SK-N-SH treated with all-trans-retinoic acid at 6 μM for 48 hours (cell line): Measurements from ENCODE around the gene LYRM9.
"Not testable (repeated sequence)": the region's sequence is repeated elsewhere in the genome, so short reads cannot be mapped to it uniquely, and the experiment has no call there.

Source experiments
- ATAC-seq: fragments of 200-7000 bp; cut with Tn5 transposase; 3 replicates; pipeline ENCODE4 v1.9.1; 2020; ENCODE audit warnings: mild to moderate bottlenecking, moderate library complexity
- ARNTL ChIP-seq: fragments of 450-650 bp; formaldehyde crosslinking; IDR thresholded peaks from 2 replicates; pipeline ENCODE4 v1.5.0; 2020; ENCODE audit warnings: low read depth, mild to moderate bottlenecking, moderate library complexity, borderline replicate concordance
- GLIS3 ChIP-seq: fragments of 250-450 bp; sonication (Bioruptor Pico); IDR thresholded peaks from 2 replicates; pipeline ENCODE4 v1.5.0; 2020; ENCODE audit warnings: mild to moderate bottlenecking, moderate library complexity
- PPARA ChIP-seq: fragments of 250-450 bp; sonication (Bioruptor Pico); IDR thresholded peaks from 2 replicates; pipeline ENCODE4 v1.5.0; 2020; ENCODE audit warnings: mild to moderate bottlenecking, borderline replicate concordance
- TCF4 ChIP-seq: fragments of 250-450 bp; sonication (Bioruptor Pico); IDR thresholded peaks from 2 replicates; pipeline ENCODE4 v1.8.0; 2021; ENCODE audit warnings: mild to moderate bottlenecking, moderate library complexity, borderline replicate concordance
- ZFP3 ChIP-seq: fragments of 250-450 bp; sonication (Bioruptor Pico); IDR thresholded peaks from 2 replicates; pipeline ENCODE4 v1.5.0; 2020; ENCODE audit warnings: mild to moderate bottlenecking, moderate library complexity
- ZFP30 ChIP-seq: fragments of 450-650 bp; formaldehyde crosslinking; IDR thresholded peaks from 2 replicates; pipeline ENCODE4 v1.5.0; 2022; ENCODE audit warnings: mild to moderate bottlenecking, moderate library complexity
- ZNF8 ChIP-seq: fragments of 450-650 bp; formaldehyde crosslinking; IDR thresholded peaks from 2 replicates; pipeline ENCODE4 v1.5.0; 2020; ENCODE audit warnings: mild to moderate bottlenecking, moderate library complexity

The LYRM9 gene

DNA sequence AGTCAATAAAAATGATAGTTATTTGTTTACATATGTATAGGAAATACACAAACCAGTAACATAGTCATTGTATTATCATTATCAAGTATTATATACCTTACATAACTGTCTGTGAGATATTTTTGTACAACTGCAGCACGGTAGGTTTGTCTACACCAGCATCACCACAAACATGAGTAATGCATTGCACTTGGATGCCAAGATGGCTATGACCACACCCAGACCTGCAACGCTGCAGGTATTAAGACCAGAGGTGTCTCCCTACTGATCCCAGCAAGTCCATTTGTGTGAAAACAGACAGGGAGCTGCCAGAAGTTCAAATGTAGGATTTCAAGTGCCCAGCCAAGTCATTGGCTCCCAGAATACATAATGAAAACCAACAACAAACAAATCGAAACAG, 58.6 kb downstream of the LYRM9 start:
- TF ChIP-seq PPARA (no peak), TCF4 (no peak), ARNTL (CRISPR knock-in tag) (no peak), GLIS3 (CRISPR knock-in tag) (no peak), ZNF8 (no peak), ZFP3 (CRISPR knock-in tag) (no peak)
- no peak for ATAC-seq

DNA sequence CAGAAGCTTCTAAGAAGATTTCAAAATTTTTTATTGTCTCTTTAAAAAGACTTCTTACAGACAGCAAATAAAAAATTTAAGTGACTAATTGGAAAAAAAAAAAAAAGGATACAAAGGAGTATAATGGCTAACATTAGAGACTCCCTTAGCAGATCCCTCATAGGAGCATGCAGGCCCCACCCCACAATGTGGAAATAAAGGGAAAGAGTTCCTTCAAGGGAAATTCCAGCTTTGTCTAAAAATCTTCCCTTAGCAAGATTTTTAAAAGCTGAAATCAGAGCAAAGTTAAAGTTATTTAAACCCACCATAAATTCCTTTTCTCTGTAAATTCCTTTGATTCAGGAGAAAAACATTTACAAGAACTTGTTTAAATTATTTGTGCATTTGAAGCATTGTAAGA, 60.3 kb downstream of the LYRM9 start:
- ATAC-seq = no peak
- no peak for TF ChIP-seq TCF4
- no peak for TF ChIP-seq ZFP30
- TF ChIP-seq, all 23 proteins: peak for 0

DNA sequence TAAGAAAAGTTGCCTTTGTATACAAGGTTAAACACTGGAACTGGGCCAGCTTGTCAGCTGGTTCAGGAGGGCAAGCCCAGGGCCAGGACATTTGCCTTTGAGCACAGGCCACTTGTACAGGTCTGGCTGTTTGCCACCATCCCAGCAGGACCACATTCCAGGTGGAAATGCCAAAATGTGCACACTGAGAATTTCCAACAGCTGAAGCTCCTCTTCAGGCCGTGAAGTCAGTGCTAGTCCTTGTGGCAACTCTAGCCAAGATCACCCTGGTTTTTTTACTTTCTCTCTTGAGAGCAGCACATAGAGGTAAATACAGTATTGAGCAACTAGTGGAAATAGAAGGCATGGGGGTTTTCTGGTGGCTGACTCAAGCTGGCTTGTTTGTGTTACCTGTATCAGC, 63.3 kb downstream of the LYRM9 start:
- ATAC-seq = not testable (repeated sequence)

DNA sequence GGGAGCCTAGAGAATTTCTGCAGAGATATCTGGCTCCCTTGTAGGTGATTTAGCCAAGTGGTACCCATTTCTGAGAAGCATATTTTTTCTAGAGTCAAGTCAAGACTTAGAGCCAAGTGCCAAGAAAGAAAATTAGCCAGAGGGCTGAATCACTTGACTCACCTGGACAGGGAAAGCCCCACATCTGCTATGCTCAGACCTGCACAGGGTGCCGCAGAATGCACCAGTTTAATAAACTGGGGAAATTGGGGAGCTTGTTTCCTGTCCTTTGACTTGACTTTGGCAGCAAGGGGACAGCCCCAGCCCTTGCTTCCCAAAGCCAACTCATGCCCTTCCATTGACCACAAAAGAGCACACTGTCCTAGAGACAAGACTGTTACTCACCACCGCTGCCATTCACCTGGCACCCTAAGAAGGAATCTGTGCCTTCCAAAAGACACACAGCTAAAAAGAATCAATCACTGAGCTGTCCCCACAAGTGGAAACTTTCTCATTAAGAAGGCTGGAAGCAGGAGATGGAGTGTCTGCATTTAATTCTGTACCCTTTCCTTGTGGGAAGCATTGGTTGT, 63.9 kb downstream of the LYRM9 start:
- ATAC-seq = not testable (repeated sequence)
